HuH-7.5 (cell line): Measurements from ENCODE around the gene ASAP2.

Experiments used
- DNase-seq: peaks from one replicate; pipeline ENCODE4 v3.0.0; 2011; ENCODE audit warnings: low spot score

ASAP2 gene

DNA sequence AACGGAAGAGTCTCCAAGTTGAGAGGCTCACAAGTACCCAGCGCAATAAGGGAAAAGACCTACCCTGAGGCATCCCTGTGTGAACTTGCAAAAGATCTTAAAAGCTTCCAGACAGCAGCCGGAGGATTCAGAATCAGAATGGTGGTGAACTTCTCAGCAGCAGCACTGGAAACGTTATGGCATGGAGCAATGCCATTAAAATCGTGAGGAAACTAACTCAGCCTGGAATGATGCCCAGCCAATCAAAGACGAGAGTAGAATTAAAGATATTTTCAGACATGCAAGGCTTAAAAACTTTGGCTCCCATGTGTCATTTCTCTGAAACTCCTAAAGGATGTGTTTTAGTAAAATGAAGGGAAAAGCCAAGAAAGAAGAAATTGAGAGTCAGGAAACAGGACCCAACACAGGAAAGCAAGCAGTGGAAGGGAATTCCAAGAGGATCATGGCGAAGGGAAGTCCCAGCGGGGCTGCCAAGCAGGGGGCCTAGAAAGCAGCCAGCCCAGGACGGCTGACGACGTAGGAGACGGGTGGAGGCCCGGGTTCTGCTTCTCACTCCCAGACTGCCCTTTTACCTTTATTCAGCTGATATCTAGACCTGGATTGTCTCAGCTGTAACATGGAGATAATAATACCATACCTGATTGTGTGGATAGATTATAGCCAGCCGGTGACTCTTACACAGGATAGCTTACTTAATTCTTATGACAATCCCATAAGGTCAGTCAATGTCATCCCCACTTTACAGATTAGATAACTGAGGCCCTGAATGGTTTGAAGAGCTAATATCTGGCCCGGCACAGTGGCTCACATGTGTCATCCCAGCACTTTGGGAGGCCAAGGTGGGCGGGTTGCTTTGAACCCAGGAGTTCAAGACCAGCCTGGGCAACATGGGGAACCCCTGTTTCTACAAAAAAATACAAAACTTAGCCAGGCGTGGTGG, 92.8 kb downstream of the ASAP2 start:
- no peak for DNase-seq

DNA sequence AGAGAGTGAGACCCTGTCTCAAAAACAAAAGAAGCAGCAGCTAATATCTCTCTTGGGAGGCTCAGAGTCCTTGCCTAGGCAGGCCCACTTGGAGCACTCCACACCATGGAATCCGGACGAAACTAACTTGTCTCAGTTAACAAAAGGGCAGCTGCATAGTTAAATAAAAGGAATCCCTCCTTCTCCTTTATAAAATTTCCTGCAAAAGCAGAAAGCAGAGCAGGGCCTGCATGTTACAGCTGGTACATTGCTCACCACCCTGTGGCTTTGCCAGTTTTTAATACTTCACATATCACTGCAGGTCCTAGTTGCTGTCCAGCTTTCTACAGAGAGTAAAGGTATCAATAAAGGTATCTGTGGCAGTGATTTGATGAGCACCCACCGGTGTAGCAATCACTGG, 93.6 kb downstream of the ASAP2 start:
- no peak for DNase-seq

DNA sequence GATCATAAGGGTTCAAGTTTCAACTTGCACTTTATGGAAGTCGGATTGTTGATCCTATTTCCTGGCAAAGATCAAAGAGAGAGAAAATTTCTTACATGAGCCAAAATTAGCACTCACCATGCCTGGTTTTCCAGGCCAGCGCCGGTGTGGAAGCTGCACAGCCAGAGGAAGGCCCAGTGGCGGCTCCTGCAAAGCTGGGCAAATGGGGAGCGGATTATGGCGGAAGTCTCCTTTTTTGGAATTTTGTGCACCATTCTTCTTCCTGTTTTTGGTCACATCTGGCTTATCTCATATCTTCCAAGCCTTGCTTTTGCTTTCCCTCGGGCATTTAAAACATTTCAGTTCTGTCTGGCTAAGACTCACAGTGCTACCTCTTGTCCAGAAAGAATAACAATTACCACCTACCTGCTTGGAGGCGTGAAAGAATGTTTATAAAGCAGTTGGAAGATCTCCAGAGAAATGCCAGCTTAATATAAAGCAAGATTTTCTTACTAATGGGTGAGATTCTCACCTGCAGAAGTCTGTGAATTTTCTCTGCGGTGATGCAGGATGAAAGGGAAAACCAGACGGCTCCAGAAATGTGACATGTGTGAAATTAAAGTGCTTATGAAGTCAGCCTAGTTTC, 94.3 kb downstream of the ASAP2 start:
- no peak for DNase-seq

DNA sequence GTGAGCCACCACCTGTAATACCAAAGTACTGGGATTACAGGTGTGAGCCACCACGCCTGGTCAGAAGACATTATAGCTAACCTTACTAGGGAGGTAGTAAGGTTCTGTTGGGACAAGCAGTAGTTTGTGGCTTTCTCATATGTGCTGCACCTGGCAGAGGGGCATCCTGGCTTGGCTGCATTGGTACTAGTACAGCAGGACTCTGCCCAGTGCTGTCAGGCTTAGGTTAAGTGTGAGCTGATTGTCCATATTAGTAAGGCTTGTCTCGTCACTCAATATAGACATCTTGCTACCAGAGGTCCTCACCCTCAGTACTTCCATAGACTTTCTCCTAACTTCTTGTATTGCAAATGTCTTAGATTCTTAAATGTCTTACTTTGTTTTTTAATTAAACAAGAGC, 96.1 kb downstream of the ASAP2 start:
- no peak for DNase-seq

DNA sequence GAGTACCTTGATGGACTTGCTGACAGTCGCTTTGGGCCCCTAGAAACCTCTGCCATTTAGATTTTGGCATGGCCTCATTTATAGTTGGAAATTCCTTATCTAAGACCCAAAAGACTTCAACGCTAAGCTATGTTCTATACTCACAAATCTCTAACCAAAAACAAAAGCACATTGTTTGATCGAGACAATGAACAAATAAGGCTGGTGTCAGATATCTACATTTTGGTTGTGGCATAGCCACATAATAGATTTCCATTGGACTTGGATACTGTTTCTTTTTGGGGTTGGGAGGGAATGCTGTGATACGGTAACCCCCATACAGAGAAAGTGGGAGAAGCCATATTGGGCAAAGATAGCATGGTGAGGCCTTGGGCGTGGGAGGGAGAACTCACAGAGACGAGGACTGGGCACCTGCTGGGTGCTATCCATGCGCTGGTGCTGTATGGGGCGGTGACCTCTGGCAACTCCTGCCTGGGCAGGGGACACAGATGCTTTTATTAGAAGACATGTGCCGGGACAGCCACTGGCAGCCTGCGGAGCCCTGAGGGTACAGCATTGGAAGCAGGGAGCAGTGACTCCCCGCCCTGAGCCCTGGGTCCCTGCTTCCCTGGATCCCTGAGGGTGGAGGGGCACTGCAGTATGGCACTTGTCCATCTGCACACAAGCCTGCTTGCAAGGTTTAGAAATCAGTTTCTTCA, 97.1 kb downstream of the ASAP2 start:
- DNase-seq = no peak

DNA sequence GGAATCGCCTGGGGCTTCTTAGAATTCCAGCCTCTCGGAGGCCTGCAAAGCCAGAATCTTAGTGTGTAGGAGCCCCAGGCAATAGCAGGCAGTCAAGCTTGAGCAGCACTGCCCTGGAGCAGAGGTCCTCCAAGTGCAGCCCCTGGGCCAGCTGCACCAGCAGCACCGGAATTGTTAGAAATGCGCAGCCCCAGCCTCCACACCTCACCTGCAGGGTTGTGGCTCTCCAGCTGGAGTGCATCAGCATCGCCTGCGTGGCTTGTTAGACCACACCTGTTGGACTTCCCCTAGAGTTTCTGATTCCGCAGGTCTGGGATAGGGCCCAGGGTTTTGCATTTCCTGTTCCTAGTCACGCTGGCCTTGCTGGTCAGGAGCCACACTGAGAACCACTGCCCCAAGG, 100.3 kb downstream of the ASAP2 start:
- no peak for DNase-seq

DNA sequence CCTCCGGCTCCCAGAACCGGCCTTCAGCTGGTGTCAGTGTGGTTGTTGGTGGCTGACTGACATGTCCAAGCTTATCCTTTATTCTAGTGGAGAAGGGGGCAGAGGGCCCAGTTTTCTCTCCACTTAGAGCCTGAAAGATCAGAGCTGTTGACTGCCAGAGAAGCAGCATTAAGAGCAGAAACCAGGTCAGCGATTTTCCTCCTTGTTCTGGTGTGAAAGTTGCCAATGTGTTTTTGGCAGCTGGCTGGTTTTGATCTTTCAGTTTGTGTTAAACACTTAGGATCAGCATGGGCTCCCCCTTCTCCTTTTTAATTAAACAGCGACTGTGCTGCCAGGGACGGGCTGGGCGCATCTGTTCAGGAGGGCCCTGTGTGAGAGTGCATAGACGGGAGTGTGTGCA, 100.9 kb downstream of the ASAP2 start:
- no peak for DNase-seq

DNA sequence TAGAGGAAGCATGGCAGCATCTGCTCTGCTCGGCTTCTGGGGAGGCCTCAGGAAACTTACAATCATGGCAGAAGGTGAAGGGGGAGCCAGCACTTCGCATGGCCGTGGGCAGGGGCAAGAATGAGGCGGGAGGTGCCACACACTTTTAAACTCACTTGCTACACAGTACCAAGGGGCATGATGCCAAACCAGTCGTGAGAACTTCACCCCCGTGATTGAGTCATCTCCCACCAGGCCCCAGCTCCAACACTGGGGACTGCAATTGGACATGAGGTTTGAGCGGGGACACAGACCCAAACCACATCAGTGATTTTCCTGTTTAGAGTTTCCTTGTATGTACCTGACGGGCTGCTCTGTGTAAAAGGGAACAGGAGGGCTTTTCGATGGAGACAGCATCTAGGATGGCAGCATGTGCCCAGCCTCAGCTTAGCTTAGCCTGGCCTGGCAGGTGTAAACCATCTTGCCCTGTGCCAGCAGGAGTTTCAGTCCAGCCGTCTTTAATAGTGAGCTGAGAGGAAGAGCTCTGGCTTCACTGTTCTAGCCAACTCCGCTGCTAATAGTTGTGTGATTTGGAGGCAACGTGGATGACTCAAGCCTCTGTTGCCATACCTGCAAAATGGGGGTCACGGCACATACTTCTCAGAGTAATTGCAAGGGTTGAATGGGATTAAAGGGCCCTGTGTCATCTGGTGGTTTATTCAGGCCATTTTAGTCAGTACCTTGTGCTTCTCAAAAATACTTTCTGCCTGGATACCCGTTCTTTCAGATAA, 101.8 kb downstream of the ASAP2 start:
- DNase-seq = no peak

DNA sequence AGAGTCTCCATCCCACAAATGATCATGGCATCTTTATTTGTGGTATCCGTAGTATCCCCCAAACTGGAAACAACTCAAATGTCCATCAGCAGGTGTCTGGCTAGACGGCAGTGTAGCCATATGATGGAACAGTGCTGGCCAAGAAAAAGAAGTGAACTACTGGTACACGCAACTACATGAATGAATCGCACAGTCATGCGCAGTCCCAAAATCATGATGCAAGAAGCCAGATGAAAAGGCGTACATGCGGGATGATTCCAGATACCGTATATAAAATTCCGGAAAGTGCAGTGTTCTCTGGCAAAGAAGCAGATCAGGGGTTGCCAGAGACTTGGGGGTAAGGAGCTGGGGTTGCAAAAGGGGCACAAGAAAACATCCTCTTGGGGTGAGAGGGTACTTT, 102.5 kb downstream of the ASAP2 start:
- DNase-seq = no peak

DNA sequence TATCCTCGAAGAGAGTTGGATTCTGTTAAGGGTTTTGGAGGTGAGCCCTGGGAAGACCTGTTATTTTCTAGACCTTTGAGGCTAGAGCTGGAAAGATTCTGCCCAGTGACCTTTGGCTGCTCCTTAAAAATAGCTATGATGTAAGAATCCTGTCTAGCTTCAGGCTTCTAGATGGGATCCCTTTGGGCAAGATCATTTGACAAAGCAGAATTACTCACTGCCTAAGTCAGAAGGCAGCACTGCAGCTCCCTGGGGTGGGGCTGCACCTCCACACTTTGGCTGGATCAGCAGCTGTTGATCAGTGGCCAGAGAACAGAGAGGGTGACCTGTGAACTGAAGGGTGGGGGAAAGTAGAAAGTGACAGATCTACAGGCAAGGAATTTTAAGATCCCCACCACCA, 103.8 kb downstream of the ASAP2 start:
- DNase-seq = no peak

DNA sequence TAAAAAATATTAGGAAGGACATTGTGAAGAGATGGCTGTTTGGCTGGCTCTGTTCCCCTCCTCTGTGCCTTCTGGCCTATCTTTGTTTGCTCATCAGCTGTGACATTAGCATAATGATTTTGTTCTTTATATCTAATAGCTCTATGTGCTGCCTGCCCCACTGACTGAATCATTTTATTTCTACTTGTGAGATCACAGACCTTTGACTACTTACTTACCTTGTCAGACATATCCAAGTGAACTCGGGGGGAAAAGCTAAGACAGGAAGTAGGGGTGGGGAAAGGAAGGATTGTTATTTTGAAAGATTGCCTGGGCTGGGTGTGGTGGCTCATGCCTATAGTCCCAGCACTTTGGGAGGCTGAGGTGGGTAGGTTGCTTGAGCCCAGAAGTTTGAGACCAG, 104.2 kb downstream of the ASAP2 start:
- no peak for DNase-seq

DNA sequence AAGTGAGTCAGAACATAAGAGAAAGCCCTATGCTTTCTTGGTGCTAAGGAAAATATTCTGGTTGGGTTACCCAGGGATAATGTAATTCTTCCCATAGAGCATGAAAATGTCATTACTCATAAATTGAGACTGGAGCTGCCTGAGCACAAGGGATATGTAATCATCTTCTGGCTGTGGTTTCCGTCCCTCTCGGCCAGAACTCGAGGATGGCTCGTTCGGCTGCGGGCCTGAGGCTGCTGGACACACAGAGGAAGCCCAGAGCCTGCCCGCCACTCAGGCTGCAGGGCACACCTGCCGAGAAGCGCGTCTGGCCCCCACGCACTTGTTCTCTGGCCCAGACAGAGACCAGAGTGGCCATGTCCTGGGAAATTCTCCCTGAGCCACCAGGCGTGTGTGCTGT, 104.9 kb downstream of the ASAP2 start:
- DNase-seq = no peak

DNA sequence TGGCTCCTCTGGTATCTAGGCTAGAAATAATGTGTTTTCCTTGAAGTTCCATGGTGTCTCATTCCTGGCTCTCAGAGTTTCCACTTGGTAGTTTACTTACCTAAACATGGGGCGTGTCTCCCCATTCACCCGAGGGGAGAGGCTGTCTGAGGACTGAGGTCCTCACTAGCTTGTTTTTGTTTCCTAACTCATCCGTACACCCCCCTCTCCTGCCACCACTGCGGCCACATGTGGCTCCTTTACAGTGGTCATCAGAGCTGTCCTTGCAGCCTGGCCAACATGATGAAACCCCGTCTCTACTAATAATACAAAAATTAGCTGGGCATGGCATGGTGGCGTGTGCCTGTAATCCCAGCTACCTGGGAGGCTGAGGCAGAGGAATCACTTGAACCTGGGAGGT, 106.0 kb downstream of the ASAP2 start:
- DNase-seq = no peak

DNA sequence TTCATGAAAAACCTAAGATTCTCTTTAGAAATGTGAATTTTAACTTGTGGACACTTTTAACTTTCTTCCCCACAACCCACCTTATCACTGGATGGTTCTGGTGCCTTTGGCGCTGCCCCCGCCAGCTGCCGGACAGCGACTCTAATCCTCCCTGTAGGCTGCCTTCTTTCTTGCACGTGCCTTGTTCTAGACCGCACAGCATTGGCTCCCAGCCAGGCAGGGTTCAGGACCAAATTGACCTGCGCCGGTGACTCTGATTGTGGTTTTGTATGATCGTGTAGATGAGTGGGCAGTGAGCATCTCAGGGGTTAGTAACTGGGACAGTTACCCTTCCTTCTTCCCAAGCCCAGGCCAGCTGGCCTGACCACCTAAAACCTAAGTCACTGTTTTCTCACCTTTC, 106.8 kb downstream of the ASAP2 start:
- no peak for DNase-seq

DNA sequence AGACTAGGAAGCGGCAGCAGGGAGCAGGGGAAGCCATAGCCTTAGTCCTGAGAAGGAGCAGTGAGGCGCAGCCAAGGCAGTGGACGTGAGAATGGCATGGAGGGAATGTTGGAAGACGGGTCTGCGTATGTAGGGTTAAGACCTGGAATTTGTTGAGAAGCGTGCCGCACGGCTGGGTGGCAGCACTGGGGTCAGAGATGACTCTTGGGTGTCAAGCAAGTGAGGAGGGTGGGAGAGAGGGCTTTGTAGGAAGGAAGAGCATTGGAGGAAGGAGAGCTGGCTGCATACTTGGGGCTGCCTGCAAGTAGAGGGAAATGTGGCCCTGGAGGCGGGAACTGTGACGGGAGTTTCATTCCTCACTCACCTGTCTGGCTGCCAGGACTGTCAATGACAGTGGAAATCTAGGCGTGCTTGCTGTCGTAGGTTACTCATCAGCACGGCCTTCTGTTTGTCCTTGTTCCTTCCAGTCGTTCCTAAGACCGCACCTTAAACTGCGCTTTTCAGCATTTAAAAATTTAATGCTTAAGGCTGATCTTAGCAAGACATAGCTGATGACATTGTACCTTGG, 108.8 kb downstream of the ASAP2 start:
- DNase-seq = no peak

DNA sequence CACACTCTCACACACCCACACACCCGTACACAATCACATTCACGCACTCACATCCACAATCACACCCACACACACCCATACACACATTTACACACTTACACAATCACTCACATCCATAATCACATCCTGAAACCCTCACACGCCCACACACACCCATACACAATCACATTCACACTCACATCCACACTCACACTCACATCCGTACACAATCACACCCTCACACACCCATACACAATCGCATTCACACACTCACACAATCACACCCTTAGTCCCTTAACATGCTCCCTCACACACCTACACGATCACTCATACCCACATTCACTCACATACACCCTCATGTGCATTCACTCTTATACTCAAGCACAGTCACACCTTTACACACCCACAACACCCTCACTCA, 110.9 kb downstream of the ASAP2 start:
- DNase-seq = no peak

DNA sequence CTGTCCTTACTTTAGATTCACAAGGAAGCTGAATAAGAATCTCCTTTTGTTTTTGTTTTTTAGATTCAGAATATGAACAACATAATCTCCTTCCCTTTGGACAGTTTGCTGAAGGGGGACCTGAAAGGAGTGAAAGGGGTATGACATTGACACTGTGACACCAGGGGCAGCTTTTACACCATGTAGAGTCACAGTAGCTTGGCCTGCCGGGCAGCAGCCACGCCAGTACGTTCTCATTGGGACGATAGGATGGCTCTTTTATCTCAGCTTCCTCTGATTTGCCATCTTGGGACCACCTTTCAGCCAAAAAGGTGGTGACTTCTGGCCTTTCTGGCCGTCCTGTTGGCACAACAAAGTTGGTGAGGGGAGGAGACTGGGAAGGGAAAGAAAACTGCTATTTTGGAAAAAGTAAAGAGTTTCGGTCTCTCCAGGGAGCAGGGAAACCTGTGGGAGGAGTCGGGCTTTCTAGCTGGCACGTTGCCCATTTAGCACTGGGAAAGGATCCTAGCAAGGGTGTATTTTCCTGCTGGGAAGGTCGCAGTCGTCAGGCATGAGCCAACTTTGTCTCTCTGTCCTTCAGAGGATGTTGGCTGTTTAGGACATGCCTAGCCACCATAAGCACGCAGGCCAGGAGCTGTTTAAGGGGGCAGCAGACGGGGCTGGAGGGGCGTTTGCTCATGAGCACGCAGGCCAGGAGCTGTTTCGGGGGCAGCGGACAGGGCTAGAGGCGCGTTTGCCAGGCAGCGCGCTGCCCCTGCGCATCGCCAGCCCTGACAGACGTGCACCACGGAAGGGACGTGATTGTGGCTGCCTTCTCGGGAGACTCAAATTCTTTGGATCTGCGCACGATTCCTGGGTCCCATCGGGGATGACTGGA, 112.1 kb downstream of the ASAP2 start:
- DNase-seq = no peak

DNA sequence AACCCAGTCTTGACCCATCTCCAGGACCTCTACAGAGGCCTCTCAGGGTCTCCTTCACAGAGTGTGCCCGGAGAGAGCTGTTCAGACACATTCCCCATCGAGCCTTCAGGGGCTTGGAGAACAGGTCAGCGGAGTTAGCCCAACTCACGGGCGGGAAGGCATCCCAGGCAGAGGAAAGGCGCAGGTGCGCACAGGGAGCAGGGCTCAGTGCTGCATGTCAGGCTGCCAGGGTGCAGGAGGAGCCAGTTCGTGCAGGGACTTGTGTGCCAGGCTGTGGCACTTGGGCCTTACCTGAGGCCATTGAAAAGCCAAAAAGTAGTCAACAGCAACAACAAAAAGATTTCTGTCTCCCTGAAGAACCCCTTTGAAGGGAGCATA, 112.7 kb downstream of the ASAP2 start:
- no peak for DNase-seq

DNA sequence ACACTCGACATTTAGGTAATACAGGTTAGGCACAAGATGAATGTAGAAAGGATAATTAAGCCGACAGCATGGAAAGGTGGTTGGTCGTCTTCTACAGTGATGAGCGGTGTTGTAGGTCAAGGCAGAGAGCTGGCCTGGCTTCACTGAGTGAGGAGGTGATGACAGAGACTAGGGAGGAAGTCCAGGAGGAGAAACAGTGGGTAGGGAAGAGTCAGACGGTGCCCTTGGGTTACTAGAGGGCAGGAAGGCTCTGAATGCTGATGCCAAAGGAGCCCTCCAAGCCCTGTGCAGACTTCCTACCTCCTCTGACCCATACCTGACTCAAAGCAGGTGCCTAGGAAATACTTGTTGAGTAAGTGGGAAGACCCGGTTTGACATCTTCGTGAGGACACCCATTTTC, 116.0 kb downstream of the ASAP2 start:
- DNase-seq = no peak

DNA sequence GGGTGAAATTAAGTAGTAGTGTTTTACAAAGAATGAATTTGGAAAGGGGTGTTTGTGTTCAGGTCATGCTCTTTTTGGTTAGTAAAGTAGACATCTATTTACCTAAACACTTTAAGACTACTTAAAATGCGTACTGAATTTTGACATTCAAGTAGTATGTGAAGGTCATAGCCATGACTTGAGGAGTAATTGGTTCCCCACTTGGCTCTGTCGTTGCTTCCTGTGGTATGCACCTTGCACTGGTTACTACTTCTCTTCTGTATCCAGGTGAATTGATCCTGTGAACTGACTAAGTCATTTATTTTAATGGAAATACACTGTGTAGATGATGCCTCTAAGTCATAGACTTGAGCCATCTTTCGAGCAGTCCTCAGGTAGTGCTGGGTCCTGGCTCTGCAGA, 118.8 kb downstream of the ASAP2 start:
- no peak for DNase-seq

DNA sequence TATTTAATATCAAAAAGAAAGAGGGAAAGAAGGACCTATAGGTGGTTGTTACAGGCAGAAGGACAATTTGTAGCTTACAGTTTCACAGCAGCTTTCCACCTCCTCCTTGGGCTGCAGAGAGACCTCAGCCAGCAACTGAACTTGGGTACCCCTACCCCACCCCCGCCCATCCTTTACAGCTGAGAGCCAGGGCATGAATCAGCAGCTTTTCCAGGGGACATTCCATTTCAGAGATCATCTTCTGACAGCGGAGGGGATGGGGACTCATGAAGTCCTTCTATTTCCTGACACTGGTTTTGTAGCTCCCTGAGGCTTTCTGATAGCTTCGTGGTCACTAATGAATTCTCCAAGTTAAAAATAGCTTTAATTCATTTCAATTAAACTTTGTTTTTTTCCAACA, 120.4 kb downstream of the ASAP2 start:
- no peak for DNase-seq
